GM06990 (cell line): ENCODE results near the gene FAM78B.

Experiments used
- DNase-seq: peaks from one replicate; pipeline ENCODE4 v3.0.0-alpha.2; 2011; ENCODE audit not compliant: insufficient read length; ENCODE audit errors: extremely low read depth
- H3K27me3 ChIP-seq: replicated peaks from 2 replicates; pipeline ENCODE4 v1.6.0; 2011; ENCODE audit warnings: low read length; ENCODE audit not compliant: control insufficient read depth, insufficient read depth
- H3K36me3 ChIP-seq: 2 replicates; pipeline ENCODE4 v1.5.1; 2011; ENCODE audit warnings: low read length; ENCODE audit not compliant: control insufficient read depth, insufficient read depth
- H3K4me3 ChIP-seq: replicated peaks from 2 replicates; pipeline ENCODE4 v1.5.1; 2011; ENCODE audit warnings: low read depth, mild to moderate bottlenecking, control low read depth, low read length
- CTCF ChIP-seq: IDR thresholded peaks from 2 replicates; pipeline ENCODE4 v1.5.1; 2011; ENCODE audit warnings: low read length, control low read depth, mild to moderate bottlenecking, inconsistent platforms; ENCODE audit not compliant: insufficient read depth, poor library complexity, severe bottlenecking

The FAM78B gene

GRCh38 chr1:166121010-166121409 is 45.8 kb downstream of the FAM78B start:
- TF ChIP-seq CTCF: no peak
- Histone ChIP-seq H3K27me3 (no peaks in the 10 kb centered on the region), H3K4me3 (no peak overlapping the region), H3K36me3 (no peaks in the 10 kb centered on the region)
- DNase-seq: no peak

GRCh38 chr1:166120281-166120680 is 46.5 kb downstream of the FAM78B start:
- H3K4me3 ChIP-seq: no peak overlapping the region
- TF ChIP-seq CTCF: no peak
- DNase-seq: no peak
- no peaks in the 10 kb centered on the region for H3K36me3 ChIP-seq
- no peaks in the 10 kb centered on the region for H3K27me3 ChIP-seq

GRCh38 chr1:166119471-166119965 is 47.3 kb downstream of the FAM78B start:
- Histone ChIP-seq H3K36me3 (no peaks in the 10 kb centered on the region), H3K27me3 (no peaks in the 10 kb centered on the region), H3K4me3 (no peak overlapping the region)
- TF ChIP-seq CTCF: no peak
- DNase-seq: no peak

- no peak overlapping the region for H3K4me3 ChIP-seq
- no peaks in the 10 kb centered on the region for H3K27me3 ChIP-seq
- TF ChIP-seq CTCF: no peak
- DNase-seq: no peak
- H3K36me3 ChIP-seq: no peaks in the 10 kb centered on the region
Measured at GRCh38 chr1:166117776-166118175, 49.0 kb downstream of the FAM78B start.

- no peak for DNase-seq
- no peaks in the 10 kb centered on the region for H3K27me3 ChIP-seq
- TF ChIP-seq CTCF: no peak
- no peak overlapping the region for H3K4me3 ChIP-seq
- H3K36me3 ChIP-seq: no peaks in the 10 kb centered on the region
Measured at GRCh38 chr1:166116026-166116425, 50.8 kb downstream of the FAM78B start.

- Histone ChIP-seq H3K36me3 (no peaks in the 10 kb centered on the region), H3K4me3 (no peak overlapping the region), H3K27me3 (no peaks in the 10 kb centered on the region)
- TF ChIP-seq CTCF: no peak
- no peak for DNase-seq
Measured at GRCh38 chr1:166114419-166114818, 52.4 kb downstream of the FAM78B start.
